MCF 10A (cell line): ENCODE data around the gene CHAMP1. TPM values are rescaled to one million over a fixed set of nuclear protein-coding genes. Genes with fewer than 3 reads are reported as not detected.
"Not testable (repeated sequence)": the region's sequence is repeated elsewhere in the genome, so short reads cannot be mapped to it uniquely, and the experiment has no call there.

Experiments
- BruUV-seq: library from RNA; stranded (reverse); fragments of 400-500 nt; replicated peaks from 2 replicates; lab custom pipeline; 2021; lab: Mats Ljungman, UMichigan
- CTCF ChIA-PET: fragments of 300-600 bp; sonication (Branson Sonifier 250); formaldehyde crosslinking; extraction: SDS; loops from one replicate; lab custom pipeline; 2021; ENCODE audit warnings: antibody characterized with exemption, inconsistent platforms; lab: Yijun Ruan, JAX
- POLR2A ChIA-PET: fragments of 300-600, 350-650 bp; sonication (Branson Sonifier 250); formaldehyde crosslinking; extraction: SDS; loops from one replicate; lab custom pipeline; 2020; ENCODE audit warnings: antibody characterized with exemption, inconsistent platforms; lab: Yijun Ruan, JAX
- DNase-seq: peaks from one replicate; pipeline ENCODE4 v3.0.0-alpha.2; 2018; ENCODE audit not compliant: unreplicated experiment
- H3K27ac Mint-ChIP-seq: one replicate; pipeline ENCODE4 v1.8.0; 2022; ENCODE audit warnings: mild to moderate bottlenecking, low read depth, mixed read lengths; ENCODE audit not compliant: unreplicated experiment
- H3K27me3 Mint-ChIP-seq: one replicate; pipeline ENCODE4 v1.8.0; 2022; ENCODE audit warnings: mixed read lengths; ENCODE audit not compliant: insufficient read depth, unreplicated experiment
- H3K36me3 Mint-ChIP-seq: one replicate; pipeline ENCODE4 v1.8.0; 2022; ENCODE audit warnings: mild to moderate bottlenecking, moderate library complexity, mixed read lengths; ENCODE audit not compliant: insufficient read depth, unreplicated experiment
- H3K4me1 Mint-ChIP-seq: one replicate; pipeline ENCODE4 v1.8.0; 2022; ENCODE audit warnings: mixed read lengths; ENCODE audit not compliant: insufficient read depth, unreplicated experiment
- H3K4me3 Mint-ChIP-seq: one replicate; pipeline ENCODE4 v1.8.0; 2022; ENCODE audit warnings: mild to moderate bottlenecking, moderate library complexity, mixed read lengths; ENCODE audit not compliant: unreplicated experiment
- H3K9me3 Mint-ChIP-seq: one replicate; pipeline ENCODE4 v1.8.0; 2022; ENCODE audit warnings: mixed read lengths; ENCODE audit not compliant: unreplicated experiment
- intact Hi-C: fragments of 100-400 bp; cut with micrococcal nuclease; formaldehyde crosslinking; loops from 2 replicates; pipeline ENCODE4 v1.14.1; 2022
- total RNA-seq: library from RNA; stranded (reverse); gene quantifications from 2 replicates; pipeline ENCODE4 v1.2.3, GENCODE V29; 2022
- TF ChIP-seq, protein P1 (sequence below): fragments of 200-600 bp; IDR thresholded peaks from one replicate; pipeline ENCODE4 v1.8.0; 2022; ENCODE audit warnings: antibody characterized with exemption, mild to moderate bottlenecking; ENCODE audit not compliant: unreplicated experiment

The CHAMP1 gene
- total RNA-seq, 1 experiment from 2014 or later, result 33.4 TPM

DNA sequence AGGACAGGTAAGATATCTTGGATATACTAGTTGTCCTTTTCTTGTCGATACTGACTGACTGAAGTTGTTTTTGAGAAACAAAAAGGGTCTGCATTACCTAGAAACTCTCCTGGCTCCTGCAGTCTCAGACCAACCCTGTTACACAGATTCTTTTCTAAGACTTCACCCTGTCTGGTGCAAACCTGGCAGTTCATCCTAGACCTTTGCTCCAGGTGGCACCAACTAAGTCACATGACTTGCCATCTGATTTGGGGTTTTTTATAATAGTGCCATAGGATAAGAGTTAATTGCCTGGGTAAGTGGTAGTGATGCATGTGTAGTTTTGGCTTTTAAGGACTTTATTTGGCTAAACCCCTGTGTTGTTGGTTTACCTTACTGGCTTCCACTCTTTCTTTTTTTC is 14.3 kb downstream of the CHAMP1 start:
- Mint-ChIP-seq H3K36me3 (peaks cover 23% of the 10 kb centered on the region), H3K27ac (no peak overlapping the region), H3K9me3 (no peaks in the 10 kb centered on the region), H3K27me3 (no peaks in the 10 kb centered on the region), H3K4me3 (no peak overlapping the region), H3K4me1 (peaks cover 6% of the 10 kb centered on the region)
- CTCF ChIA-PET, result interaction anchor here (0.6 to 2.3 kb wide), 3 partner anchors 10 to 728 kb away, joined by 3 to 12 read pairs (median 4); no protein-coding TSS in a partner anchor
- POLR2A ChIA-PET, result no interaction called here
- intact Hi-C loops, result no loop called here
- TF ChIP-seq, protein P1, sequence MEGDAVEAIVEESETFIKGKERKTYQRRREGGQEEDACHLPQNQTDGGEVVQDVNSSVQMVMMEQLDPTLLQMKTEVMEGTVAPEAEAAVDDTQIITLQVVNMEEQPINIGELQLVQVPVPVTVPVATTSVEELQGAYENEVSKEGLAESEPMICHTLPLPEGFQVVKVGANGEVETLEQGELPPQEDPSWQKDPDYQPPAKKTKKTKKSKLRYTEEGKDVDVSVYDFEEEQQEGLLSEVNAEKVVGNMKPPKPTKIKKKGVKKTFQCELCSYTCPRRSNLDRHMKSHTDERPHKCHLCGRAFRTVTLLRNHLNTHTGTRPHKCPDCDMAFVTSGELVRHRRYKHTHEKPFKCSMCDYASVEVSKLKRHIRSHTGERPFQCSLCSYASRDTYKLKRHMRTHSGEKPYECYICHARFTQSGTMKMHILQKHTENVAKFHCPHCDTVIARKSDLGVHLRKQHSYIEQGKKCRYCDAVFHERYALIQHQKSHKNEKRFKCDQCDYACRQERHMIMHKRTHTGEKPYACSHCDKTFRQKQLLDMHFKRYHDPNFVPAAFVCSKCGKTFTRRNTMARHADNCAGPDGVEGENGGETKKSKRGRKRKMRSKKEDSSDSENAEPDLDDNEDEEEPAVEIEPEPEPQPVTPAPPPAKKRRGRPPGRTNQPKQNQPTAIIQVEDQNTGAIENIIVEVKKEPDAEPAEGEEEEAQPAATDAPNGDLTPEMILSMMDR, result no peak
- no TSS peak for BruUV-seq
- no peak for DNase-seq

DNA sequence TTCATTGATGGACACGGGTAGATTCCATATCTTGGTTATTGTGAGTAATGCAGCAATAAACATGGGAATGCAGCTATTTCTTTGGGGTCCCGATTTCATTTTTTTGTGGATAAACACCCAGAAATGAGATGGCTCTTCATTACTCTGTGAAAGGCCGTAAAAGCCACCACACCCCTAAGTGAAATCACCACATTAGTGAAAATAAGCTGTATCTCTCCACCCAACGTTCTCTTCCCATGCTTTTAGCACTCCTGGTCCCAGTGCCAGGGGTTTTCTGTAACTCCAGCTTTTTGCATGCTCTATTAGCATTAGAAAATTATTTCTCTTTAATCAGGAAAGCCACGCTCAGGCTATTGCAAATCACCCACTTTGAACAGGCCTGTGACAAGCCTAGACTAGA is 15.8 kb downstream of the CHAMP1 start:
- CTCF ChIA-PET, result no interaction called here
- no peaks in the 10 kb centered on the region for H3K27me3 Mint-ChIP-seq
- intact Hi-C loops, result no loop called here

DNA sequence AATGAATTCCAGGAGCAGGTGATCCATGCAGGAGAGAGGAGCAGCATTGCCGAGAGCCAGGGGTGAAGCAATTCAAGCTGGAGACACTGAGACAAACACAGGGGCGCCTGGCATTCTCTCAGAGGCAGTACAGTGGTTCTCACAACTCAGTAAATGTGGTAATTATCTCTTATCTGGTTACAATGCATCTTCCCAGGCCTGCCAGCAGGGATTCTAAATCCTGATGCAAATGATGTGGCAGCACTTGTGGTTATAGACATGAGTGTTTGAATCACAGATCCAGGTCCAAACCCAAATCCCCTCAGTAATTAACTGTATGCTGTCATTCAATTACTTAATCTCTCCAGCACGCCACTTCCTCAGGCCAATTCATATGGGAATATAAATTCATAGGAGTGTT is 19.6 kb downstream of the CHAMP1 start:
- H3K27ac Mint-ChIP-seq, H3K4me1 Mint-ChIP-seq, CTCF ChIA-PET, DNase-seq, BruUV-seq, H3K9me3 Mint-ChIP-seq, H3K27me3 Mint-ChIP-seq, H3K36me3 Mint-ChIP-seq, H3K4me3 Mint-ChIP-seq, intact Hi-C loops: not testable (repeated sequence)
- POLR2A ChIA-PET, result interaction anchor here (1.2 kb wide), 1 partner anchor 14 kb away, joined by 3 read pairs; no protein-coding TSS in a partner anchor

More for the DNA sequence above, 15.8 kb downstream of the CHAMP1 start:
- no peak overlapping the region for H3K27ac Mint-ChIP-seq
- TF ChIP-seq, protein P1, result no peak
- BruUV-seq, result no TSS peak
- peaks cover 6% of the 10 kb centered on the region for H3K4me1 Mint-ChIP-seq
- peaks cover 13% of the 10 kb centered on the region for H3K36me3 Mint-ChIP-seq
- H3K4me3 Mint-ChIP-seq, result no peak overlapping the region
- no peaks in the 10 kb centered on the region for H3K9me3 Mint-ChIP-seq
- no peak for DNase-seq
- POLR2A ChIA-PET, result no interaction called here

DNA sequence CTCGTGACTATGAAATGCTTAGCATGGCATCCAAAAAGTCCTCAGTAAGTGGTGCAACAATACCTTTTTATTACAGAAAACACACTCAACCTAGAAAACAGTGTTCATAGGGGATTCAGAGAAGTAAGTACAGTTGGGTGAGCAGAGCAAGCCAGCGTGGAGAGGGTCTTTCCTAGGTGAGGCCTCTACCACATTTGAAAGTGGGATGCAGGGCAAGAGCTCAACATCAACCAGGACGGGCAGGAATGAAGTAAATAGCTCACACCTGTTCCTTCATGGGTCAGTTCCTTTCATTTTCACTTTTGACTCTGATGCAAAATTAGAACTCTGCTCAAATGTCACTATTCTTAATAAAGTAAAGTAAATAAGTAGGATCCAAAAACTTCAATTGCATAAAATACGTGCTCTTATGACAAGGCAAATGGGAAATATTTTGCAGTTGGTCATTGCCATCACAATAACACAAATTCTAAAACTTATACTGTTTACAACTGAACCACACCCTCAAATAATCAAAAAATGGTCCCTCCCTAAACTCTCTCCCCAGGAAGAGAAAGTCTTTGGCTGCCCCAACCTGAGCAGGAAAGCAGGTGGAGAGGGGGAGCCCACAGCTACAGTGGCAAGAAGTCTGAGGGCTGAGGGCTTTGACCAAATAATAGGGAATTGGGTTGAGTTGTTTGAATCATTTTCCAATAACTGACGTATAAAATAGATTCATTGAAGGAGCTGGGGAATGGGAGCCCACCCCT is 20.2 kb downstream of the CHAMP1 start:
- Mint-ChIP-seq H3K27ac (no peak overlapping the region), H3K27me3 (no peaks in the 10 kb centered on the region)

DNA sequence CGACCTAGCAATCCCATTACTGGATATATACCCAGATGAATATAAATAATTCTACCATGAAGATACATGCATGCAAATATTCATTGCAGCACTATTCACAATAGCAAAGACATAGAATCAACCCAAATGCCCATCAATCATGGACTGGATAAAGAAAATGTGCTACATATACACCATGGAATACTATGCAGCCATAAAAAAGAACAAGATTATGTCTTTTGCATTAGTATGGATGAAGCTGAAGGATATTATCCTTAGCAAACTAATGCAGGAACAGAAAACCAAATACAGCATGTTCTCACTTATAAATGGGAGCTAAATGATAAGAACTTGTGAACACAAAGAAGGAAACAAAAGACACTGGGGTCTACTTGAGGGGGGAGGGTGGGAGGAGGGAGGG is 22.2 kb downstream of the CHAMP1 start:
- CTCF ChIA-PET, result interaction anchor here (0.6 kb wide), 2 partner anchors 14 to 790 kb away, joined by 3 read pairs; no protein-coding TSS in a partner anchor

More for the DNA sequence above, 20.2 kb downstream of the CHAMP1 start:
- H3K36me3 Mint-ChIP-seq, result peaks cover 6% of the 10 kb centered on the region
- no TSS peak for BruUV-seq
- TF ChIP-seq, protein P1, result no peak
- ChIA-PET POLR2A (interaction anchor here (1.2 kb wide), 1 partner anchor 15 kb away, joined by 3 read pairs; no protein-coding TSS in a partner anchor), CTCF (no interaction called here)
- no peak overlapping the region for H3K4me3 Mint-ChIP-seq
- no peak for DNase-seq
- no peaks in the 10 kb centered on the region for H3K4me1 Mint-ChIP-seq
- intact Hi-C loops, result no loop called here
- H3K9me3 Mint-ChIP-seq, result no peaks in the 10 kb centered on the region

More for the DNA sequence above, 22.2 kb downstream of the CHAMP1 start:
- H3K36me3 Mint-ChIP-seq, intact Hi-C loops, DNase-seq, BruUV-seq, H3K4me1 Mint-ChIP-seq, H3K9me3 Mint-ChIP-seq, H3K27me3 Mint-ChIP-seq, H3K4me3 Mint-ChIP-seq, H3K27ac Mint-ChIP-seq: not testable (repeated sequence)
- POLR2A ChIA-PET, result interaction anchor here (1.5 kb wide), 1 partner anchor 21 kb away, joined by 4 read pairs; no protein-coding TSS in a partner anchor
